PC-3 (cell line): ENCODE data around the gene COMMD10.

Experiments used
- EZH2 ChIP-seq: fragments of 300-600 bp; sonication (generic); IDR thresholded peaks from one replicate; pipeline ENCODE4 v1.6.1; 2017; ENCODE audit warnings: antibody characterized with exemption, mild to moderate bottlenecking, low read length; ENCODE audit not compliant: unreplicated experiment
- TF ChIP-seq, protein P1 (sequence below): fragments of 300-600 bp; sonication (generic); conservative IDR thresholded peaks from 2 replicates; pipeline ENCODE4 v1.5.1; 2017; ENCODE audit warnings: antibody characterized with exemption, low read depth, mild to moderate bottlenecking, low read length

DNA sequence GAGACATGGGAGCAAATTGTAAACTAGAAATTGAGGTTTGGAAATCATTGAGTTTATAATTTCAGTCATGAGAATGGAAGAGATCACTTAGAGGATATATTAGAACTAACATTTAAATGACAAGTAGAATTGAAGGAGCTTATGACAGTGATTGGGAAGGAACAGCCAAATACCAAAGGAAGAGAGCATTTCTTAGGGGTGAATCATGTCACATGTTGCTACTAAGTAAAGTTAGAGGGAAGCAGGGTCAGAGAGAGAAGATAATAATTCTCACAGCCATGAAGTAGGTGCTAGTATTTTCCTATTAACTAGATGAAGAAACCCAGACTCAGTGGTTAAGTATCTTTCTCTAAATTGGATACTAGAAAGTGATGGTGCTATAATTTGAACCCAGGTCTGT is 59.3 kb downstream of the COMMD10 start:
- TF ChIP-seq, protein P1, sequence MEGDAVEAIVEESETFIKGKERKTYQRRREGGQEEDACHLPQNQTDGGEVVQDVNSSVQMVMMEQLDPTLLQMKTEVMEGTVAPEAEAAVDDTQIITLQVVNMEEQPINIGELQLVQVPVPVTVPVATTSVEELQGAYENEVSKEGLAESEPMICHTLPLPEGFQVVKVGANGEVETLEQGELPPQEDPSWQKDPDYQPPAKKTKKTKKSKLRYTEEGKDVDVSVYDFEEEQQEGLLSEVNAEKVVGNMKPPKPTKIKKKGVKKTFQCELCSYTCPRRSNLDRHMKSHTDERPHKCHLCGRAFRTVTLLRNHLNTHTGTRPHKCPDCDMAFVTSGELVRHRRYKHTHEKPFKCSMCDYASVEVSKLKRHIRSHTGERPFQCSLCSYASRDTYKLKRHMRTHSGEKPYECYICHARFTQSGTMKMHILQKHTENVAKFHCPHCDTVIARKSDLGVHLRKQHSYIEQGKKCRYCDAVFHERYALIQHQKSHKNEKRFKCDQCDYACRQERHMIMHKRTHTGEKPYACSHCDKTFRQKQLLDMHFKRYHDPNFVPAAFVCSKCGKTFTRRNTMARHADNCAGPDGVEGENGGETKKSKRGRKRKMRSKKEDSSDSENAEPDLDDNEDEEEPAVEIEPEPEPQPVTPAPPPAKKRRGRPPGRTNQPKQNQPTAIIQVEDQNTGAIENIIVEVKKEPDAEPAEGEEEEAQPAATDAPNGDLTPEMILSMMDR: no peak
- no peak for TF ChIP-seq EZH2
